Measurements from ENCODE around the gene TRABD2B.

Gene TRABD2B

DNA sequence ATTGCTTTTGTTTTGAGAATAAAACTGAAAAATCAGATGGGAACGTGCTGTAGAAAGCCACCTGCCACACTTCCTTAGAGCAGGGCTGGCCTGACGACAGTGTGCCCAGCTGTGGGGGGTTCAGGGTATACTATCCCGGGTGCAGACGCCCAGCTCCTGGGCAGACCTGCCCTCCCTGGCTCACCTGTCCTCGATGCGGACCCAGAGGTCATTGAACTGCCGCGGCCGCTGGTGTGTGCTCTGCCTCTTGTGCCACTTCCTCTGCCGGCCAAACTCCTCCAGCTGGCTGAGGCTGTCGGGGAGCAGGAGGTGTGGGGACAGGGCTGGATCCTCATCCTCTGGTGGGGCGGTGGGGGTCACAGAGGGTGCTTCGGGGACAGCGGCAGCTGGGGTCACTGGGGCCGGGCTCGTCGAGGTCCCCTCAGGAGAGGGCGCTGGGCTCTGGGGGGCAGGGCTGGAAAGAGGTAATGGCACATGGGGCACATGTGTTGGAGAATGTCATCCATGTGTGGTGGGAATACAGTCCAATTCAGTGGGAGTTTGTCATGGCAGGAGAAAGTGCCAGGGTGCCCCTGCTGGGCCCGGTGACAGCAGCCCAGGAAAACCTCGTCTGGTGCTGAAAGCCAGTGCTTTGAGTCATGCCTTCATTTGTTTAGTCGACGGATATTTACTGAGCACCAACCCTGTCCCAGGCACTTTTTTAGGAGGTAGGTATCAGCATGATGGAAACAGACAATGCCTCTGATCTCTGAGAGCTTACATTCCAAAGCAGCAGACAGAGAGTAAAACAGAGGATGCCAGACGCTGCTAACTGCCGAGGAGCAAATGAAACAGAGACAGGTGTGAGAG lies 222.0 kb downstream of the TRABD2B start:
- no peak for DNase-seq (ENCODE audit: low spot score)

DNA sequence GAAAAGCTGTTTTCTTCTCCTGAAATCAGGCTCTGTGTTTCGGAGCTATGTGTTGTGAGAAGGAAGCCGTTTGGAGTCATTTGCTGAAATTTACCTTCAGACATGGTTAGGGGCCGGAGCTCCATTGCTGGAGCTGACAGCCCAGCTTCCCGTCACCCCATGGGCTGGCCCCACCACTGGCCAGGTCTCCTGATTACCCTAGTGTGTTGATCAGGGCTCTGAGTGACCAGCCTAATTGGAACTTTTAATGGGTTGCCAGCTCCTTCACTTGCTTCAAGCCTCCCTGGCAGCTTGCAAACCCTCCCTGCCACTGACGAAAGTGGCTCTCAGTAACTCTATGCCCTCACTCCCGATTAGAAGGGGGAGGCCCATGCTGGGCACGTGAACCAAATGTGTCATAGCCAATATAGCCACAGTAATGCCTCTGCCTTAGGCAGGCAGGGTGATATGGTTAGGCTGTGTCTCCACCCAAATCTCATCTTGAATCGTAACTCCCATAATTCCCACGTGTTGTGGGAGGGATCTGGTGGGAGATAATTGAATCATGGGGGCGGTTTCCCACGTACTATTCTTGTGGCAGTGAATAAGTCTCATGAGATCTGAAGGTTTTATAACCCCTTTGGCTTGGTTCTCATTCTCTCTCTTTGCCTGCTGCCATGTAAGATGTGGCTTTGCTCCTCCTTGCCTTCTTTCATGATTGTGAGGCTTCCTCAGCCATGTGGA lies 224.1 kb downstream of the TRABD2B start:
- DNase-seq (ENCODE audit: low spot score): no peak

DNA sequence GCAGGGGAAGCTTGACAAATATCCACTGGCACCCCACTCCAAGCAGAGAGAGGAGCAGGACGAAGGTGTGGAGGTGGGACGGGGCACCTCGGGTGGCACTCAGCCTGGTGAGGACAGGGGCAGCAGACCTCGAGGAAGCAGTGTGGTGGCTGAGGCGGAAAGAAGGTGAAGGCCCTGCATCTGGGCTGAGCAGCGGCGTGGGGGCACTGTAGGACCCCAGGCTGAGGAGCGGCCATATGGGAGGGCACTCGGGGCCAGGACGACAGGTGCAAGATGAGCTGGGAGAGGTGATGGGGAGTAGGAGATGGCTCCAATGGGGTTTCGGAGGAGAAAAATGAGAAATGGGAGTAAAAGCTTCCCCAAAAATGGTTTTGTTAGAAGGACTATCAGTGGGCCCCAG lies 224.9 kb downstream of the TRABD2B start:
- no peak for DNase-seq (ENCODE audit: low spot score)

DNA sequence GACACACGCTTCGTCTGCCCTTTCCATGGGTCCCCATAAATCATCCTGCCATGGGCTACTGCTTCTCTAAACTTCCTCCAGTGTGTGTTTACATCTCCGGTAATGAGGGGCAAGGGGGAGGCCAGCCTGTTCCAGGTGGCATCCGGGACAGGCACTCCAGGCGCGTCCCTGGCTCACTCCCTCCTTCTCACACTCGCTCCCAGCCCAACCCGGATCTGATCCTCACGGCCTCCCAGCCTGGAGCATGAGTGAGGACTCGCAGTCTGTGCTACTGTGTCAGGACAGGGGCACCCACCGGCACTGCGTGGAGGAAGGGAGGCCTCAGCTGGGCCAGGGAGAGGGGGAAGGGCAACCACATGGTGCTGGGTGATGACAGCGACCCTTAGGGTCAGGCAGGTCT lies 225.4 kb downstream of the TRABD2B start:
- DNase-seq (ENCODE audit: low spot score): no peak

DNA sequence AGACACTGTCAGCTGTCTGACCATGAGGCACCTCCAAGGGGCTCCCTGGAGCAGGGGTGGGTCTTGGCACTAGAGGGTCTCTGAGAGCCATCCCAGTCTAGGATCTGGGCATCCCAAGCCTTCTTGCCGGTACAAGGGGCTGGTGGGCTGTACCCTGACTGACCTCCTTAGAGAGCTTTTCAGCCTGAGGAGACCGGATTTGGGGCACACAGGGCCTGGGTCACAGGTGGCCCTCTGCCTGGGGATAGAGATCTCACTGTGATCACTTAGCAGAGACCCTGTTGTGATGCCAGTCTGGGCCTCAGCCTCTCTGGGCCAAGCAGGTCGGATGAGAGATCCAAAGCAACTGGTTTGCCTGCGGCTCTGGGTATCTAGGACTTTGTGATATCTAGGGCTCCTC lies 227.2 kb downstream of the TRABD2B start:
- no peak for DNase-seq (ENCODE audit: low spot score)

DNA sequence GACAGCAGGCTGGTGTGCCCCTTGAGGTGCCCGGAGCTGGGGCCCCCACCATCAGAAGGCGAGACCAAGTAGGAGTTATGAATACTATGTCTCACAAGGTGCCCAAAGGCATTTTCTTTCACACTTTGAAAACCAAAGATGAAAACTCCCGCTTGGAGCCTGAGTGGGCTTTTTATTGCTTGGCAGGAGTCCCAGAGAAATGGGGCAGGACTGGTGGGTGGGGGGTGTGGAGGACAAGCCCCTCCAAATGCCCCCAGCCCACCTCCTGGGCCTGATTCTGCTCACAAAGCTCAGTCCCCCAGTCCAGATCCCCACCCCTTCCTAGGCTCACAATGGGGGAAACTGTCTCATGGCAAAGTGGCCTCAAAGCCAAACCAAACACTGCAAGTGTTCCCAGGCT lies 227.9 kb downstream of the TRABD2B start:
- DNase-seq (ENCODE audit: low spot score): no peak

DNA sequence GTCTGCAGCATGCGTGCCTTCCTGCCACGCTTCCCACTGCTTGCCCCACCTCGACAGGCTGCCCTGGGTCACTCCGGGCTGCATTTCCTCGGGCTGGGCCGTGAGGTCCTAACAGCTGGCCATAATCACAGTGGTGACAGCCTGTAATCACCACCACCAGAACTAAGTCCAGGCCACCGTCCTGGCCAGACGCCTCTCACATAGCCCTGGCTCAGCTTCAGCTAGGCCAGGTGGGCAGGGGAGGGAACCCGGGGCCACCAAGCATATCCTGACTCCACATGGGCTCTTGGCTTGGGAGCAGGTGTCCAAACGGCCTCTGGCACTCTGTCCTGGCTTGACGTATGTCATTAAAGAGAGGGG lies 229.5 kb downstream of the TRABD2B start:
- DNase-seq (ENCODE audit: low spot score): no peak

DNA sequence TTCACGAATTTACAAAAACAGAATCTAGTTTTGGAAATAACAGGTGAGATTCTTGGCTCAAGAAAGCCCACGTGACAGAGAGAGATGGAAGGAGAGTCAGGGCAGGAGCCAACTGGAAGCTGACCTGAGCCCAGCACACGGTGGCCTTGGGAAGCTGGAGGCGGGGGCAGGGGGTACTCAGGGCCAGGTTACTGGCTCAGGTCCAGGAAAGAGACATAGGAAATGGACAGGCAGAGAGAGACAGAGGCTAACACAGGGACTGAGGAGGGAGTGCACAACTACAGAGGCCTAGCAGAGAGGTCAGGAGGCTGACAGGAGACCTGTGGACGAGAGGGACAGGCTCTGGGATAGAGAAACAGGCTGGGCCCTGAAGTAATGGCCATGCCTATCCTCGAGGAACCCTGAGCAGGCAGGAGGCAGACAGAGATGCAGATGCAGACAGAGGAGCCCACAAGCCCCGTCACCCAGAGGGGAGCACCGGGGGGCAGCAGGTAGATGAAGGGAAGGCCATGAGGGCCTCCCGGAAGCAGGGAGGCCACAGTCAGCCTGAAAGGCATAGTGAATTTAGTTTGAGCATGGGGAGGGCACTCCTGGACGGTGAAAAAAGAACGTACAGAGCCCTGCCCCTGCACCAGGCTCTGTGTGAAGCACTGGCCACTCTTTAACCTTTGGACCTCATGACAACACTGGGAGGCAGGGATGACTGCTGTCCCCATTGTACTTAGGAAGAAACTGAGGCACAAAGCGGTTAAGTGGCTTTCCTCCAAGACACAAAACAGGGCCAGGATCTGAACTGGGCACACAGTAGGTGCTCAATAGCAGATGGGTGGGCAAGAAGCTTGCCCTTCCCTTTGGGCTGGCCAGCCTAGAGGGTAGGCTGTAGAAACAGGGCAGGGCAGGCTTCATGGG lies 230.1 kb downstream of the TRABD2B start:
- no peak for DNase-seq (ENCODE audit: low spot score)

DNA sequence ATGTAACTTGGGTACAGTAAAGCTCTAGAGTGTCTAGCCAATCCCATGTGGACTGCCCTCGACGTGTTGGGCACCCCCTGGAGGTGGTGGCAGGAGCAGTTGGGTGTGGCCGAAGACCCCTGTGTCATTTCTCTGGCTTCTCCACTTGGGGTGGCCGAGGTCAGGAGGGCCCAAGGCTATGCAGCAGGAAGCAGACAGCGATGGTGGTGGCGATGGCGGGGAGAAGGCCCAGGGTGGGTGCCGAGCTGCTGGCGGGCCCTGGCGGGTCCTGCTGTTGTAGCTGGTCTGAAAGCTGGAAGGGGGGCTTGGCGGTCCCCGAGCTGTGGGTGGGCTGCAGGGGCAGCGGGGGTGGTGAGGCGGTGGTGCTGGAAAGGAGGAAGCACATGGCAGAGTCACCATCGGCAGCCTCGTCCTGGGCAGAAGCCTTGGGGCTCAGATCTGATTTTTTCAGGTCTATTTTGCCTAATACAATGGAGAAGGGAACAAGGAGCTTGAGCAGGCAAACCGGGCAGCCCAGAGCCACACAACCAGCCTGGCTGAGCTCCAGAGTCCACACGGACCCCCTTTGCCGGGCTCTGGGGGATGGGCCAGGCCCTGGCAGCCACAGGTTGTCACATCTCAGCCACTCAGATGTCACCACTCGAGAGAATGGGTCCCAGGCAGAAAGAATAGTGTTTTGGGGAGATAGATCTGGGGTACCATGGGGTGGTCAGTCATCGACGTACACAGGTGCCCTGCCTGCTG lies 231.3 kb downstream of the TRABD2B start:
- no peak for DNase-seq (ENCODE audit: low spot score)

DNA sequence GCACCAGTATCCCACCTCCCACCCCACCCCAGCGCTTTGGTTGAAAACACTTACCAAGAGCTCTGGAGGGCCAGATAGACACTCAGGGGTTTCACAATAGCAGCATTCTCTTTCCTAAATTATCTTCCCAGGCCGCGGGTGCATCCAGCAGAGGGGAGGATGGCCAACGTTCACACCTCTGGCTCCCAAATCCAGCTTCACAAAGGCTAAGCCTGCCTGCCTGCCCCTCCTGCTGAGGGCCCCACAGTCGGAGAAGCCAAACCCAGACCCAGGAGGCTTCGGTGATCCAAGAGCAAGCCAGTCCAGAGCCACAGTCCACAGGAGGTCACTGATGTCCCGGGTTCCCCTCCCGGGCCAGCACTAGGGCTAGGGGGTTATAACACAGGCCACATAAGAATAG lies 231.9 kb downstream of the TRABD2B start:
- no peak for DNase-seq (ENCODE audit: low spot score)

DNA sequence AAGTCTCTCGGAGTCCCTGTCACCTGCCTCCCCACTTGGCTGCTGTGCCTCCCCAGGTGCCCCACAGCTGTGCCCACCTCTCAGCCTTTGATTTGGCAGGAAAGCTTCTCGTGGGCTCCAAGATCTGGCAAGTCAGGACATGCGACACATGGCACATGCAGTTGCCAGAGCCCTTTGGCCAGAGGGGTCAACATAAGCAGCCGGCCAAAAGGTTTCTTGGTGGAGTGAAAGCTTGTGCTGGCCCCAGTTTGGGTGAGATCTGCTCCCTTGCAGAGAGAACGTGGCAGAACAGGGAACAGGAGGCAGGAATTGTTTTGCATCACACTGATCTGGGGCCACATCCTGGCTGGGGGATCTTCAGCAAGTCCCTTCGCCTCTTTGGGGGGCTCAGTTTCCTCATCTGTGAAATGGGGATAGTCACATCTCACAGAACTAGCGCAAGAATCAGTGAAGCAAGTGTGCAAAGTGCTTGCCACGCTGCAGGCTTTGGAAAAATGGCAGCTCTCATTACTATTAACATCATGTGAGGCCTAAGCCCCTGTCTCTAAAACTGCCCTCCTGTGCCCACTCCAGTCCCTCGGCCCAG lies 232.6 kb downstream of the TRABD2B start:
- DNase-seq (ENCODE audit: low spot score): no peak

DNA sequence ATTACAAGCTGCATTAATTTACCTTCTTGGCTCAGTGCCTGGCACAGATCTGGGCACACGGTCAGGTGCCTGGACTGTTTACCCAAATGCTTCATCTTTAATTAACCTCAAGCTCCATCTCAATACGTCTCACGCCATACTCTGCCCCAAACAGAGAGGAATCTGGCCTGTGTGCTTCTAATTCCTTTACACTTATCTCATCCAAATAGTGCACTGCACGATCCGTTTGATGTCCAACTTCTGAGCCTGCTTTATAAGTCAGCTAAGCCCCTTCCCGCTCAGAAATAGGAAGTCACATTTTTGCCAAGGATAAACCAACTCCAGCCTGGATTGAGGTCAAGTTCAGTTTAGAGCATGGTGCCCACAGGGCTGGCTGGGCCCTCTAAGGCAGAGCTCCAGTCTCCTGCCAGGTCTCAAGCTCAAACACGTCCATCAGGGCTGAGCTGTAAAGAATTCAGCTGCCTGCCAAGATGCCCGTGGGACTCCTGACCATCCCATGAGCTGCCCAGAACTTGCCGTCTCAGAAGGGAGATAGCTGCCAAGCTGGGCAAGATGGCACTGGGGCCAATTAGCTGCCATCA lies 233.5 kb downstream of the TRABD2B start:
- DNase-seq (ENCODE audit: low spot score): no peak

DNA sequence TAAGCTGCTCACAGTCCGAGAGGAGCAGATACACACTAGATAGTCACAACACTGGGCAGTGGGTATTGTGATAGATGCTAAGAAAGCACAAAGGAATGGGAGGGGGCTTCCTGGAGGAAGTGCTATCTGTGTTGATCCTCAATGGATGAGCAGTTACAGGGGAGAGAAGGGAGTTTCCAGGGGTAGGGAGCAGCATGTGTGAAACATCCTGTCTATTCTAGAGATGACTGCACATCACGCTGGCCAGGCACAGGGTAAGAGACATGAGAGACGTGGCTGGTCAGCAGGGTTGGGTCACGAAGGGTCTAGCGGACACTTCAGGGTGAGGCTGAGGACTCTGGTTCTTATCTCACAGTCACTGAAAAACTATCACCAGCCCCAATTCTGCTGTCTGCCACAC lies 235.2 kb downstream of the TRABD2B start:
- peak; percentile 29 for DNase-seq (ENCODE audit: low spot score)

DNA sequence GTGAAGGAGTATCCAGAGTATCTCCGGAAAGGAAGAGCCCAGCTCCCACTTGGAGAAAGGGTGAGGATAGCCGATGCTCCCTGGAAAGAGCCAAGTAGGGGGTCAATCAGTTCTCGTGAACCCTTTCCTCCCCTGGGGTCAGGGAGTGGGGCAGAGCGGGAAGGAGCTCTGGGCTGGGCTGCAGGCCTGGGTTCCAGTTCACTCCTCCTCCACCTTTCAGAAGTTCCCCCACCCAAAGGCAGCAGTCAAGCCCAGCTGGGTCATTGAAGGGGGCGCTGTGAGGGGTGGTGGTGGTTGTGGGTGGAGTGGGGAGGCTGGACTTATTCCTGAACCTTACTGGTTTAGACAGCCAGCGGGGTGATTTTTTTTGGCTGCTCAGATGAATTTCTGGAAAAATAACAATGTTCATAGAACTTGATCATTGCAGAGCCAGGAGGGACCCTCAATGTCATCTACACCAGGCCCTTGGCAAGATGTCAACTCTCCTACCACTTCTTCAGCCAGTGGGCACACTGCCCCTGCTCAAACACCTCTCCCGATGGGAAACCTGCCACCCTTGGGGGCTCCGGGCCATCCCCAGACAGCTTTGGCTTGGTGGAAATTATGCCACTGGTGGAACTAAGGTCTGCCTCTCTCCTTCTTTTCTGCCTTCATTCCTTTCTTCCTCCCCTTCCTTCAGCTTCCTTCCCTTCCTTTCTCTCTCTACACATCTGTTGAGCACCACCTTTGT lies 235.8 kb downstream of the TRABD2B start:
- DNase-seq (ENCODE audit: low spot score): no peak

DNA sequence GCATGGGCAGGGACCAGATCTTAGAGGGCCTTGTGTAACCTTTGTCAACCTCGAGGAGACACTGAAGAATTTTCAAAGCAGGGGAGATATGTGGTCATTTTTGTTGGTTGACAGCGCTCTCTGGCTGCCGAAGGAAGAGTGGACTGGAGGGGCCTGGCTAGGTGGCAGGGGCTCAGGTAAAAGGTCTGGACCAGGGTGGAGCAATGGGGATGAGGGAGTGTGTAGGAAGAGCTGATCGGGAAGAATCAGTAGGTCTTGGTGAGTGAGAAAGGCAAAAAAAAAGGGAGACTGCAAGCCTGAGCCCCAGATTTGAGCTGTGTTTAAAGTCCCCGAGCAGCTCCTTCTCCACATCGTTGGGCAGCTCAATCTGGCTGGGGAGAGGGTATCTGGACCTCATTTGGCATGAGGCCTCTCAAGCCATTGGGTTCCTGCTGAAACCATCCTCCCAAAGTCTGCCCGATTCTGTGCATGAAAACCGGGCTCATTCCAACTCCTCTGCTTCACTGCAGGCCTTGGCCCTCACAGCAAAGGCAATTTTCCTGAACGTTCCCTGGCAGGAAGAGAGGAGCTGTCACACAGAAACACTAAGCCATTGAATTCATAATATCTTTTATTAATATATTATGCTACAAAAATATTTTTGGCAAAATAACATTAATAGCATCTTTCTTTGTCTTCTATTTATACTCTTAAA lies 237.1 kb downstream of the TRABD2B start:
- DNase-seq (ENCODE audit: low spot score): no peak

DNA sequence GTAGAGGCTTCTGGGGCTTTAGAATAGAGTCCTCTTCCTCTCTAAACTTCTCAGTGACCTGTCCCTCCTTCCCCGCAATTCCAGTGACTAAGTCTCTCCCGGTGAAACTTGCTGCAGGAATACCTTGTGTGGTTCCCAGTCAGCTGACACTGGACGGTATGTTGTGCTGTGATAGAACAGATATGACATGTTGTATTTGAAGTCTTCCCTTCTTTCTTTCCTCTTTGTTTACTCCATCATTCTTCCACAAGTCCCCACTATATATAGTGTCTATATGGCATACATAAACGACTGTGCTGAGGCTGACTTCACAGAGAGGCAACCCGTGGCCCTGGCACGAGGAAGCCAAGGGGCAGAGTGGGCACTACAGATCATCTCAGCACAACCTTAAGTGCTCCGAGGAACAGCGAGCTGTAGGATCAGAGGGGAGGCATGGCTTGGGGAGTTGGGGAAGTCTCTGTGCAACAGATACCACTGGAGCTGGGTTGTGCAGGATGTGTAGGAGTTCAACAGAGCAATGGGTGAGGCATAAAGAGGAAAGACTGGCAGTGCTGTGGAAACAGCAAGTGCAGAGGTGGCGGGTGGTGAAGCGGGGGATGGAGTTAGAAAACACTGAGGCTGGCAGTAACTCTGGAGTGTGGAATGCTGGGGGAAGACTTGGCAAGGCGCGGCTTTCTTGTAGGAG lies 237.8 kb downstream of the TRABD2B start:
- no peak for DNase-seq (ENCODE audit: low spot score)

DNA sequence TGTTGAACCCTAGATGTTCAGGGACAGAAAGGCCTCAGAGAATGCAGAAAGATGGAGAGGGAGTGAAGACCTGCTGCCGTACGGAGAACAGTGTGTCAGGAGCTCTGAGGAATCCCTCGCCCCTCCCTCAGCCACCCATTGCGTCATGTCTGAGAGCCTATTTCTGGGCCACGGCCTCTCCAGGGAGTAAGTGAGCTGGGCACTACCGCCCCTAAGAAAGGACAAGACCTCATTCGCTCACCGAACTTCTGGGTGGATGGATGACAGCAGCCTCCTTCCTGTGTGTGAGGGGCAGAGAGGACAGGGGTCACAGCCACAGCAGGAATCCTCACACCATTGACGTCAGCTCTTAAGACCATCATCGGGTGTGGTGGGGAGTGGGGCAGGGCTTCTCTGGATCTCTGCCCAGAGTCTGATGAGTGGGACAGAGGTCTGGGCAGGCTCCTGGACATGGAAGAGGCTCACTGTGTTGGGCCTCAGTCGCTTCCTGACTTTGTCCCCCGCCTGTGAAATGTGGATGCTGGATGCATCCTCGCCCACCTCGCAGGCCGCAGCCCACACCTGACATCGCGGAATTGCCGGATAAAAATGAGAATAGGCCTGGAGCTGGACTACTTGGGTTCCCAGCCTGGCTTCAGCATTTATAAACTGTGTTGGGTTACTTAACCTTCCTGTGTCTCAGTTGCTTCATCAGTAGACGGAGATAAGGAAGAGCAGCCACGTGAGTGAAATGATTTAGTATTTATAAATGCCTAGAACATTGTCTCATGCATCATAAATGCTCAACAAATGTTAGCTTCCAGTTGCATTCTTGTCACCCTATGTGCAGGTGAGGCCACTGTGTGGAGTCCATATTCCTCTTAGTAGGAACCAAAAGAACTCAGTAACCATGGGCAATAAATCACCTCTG lies 238.6 kb downstream of the TRABD2B start:
- DNase-seq (ENCODE audit: low spot score): no peak

All from kidney tubule cell (primary cell).